Panc1 (cell line): ENCODE results near the gene SIRPB2.

Source experiments
- POLR2AphosphoS5 ChIP-seq: IDR thresholded peaks from 2 replicates; pipeline ENCODE4 v1.6.1; 2012; ENCODE audit warnings: mild to moderate bottlenecking, low read depth, low read length, moderate library complexity
- SIN3A ChIP-seq: IDR thresholded peaks from 2 replicates; pipeline ENCODE4 v1.6.1; 2012; ENCODE audit warnings: low read depth, mild to moderate bottlenecking, low read length, moderate library complexity, borderline replicate concordance; ENCODE audit not compliant: insufficient read depth
- TF ChIP-seq, protein P1 (sequence below): fragments of 450-650 bp; IDR thresholded peaks from 2 replicates; pipeline ENCODE4 v1.5.1; 2017; ENCODE audit warnings: mild to moderate bottlenecking
- TF ChIP-seq, protein P2 (sequence below), 2 experiments: IDR thresholded peaks; 2 replicates each; pipeline ENCODE4 v1.6.1; 2011 to 2012; ENCODE audit warnings: low read depth in 2 of 2, control low read depth in 1 of 2, low read length in 1 of 2, mild to moderate bottlenecking in 1 of 2, moderate library complexity in 1 of 2; ENCODE audit not compliant: insufficient read depth in 1 of 2

DNA sequence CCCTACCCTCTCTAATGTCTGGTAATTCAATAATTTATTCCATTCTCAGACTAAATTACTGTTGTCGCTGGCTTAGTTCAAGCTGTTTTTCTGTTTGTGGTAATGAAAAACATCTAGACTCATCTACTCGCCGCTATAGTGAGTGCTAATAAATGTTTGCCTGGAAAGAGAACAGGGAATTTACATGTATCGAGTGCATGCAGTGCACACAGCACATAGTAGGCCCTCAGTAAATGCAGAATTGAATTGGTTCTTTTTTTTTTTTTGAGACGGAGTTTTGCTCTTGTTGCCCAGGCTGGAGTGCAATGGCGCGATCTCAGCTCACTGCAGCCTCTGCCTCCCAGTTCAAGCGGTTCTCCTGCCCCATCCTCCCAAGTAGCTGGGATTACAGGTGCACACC, 16.9 kb downstream of the SIRPB2 start:
- TF ChIP-seq, protein P1, sequence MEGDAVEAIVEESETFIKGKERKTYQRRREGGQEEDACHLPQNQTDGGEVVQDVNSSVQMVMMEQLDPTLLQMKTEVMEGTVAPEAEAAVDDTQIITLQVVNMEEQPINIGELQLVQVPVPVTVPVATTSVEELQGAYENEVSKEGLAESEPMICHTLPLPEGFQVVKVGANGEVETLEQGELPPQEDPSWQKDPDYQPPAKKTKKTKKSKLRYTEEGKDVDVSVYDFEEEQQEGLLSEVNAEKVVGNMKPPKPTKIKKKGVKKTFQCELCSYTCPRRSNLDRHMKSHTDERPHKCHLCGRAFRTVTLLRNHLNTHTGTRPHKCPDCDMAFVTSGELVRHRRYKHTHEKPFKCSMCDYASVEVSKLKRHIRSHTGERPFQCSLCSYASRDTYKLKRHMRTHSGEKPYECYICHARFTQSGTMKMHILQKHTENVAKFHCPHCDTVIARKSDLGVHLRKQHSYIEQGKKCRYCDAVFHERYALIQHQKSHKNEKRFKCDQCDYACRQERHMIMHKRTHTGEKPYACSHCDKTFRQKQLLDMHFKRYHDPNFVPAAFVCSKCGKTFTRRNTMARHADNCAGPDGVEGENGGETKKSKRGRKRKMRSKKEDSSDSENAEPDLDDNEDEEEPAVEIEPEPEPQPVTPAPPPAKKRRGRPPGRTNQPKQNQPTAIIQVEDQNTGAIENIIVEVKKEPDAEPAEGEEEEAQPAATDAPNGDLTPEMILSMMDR, result no peak
- TF ChIP-seq SIN3A (no peak), POLR2AphosphoS5 (no peak)
- TF ChIP-seq, protein P2, sequence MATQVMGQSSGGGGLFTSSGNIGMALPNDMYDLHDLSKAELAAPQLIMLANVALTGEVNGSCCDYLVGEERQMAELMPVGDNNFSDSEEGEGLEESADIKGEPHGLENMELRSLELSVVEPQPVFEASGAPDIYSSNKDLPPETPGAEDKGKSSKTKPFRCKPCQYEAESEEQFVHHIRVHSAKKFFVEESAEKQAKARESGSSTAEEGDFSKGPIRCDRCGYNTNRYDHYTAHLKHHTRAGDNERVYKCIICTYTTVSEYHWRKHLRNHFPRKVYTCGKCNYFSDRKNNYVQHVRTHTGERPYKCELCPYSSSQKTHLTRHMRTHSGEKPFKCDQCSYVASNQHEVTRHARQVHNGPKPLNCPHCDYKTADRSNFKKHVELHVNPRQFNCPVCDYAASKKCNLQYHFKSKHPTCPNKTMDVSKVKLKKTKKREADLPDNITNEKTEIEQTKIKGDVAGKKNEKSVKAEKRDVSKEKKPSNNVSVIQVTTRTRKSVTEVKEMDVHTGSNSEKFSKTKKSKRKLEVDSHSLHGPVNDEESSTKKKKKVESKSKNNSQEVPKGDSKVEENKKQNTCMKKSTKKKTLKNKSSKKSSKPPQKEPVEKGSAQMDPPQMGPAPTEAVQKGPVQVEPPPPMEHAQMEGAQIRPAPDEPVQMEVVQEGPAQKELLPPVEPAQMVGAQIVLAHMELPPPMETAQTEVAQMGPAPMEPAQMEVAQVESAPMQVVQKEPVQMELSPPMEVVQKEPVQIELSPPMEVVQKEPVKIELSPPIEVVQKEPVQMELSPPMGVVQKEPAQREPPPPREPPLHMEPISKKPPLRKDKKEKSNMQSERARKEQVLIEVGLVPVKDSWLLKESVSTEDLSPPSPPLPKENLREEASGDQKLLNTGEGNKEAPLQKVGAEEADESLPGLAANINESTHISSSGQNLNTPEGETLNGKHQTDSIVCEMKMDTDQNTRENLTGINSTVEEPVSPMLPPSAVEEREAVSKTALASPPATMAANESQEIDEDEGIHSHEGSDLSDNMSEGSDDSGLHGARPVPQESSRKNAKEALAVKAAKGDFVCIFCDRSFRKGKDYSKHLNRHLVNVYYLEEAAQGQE (IDR thresholded peaks at IDR 0.05; ENCODE audit: insufficient read depth in 1 of 2, low read depth in 2 of 2, low read length in 1 of 2), result no peak
